OCI-LY7 (cell line): ENCODE results near the gene NOS2. TPM values are rescaled to one million over a fixed set of nuclear protein-coding genes. Genes with fewer than 3 reads are reported as not detected.
"Not testable (repeated sequence)": the region's sequence is repeated elsewhere in the genome, so short reads cannot be mapped to it uniquely, and the experiment has no call there.

Experiments
- BruUV-seq: library from RNA; stranded (reverse); fragments of 400-500 nt; replicated peaks from 2 replicates; lab custom pipeline; 2021; lab: Mats Ljungman, UMichigan
- CTCF ChIA-PET: fragments of 300-600 bp; sonication (Branson Sonifier 250); formaldehyde crosslinking; loops from one replicate; lab custom pipeline; 2022; ENCODE audit warnings: antibody characterized with exemption; ENCODE audit not compliant: unreplicated experiment; lab: Charles Lee
- POLR2A ChIA-PET: fragments of 300-600 bp; sonication (Branson Sonifier 250); formaldehyde crosslinking; loops from one replicate; lab custom pipeline; 2022; ENCODE audit warnings: antibody characterized with exemption; lab: Charles Lee
- DNase-seq: peaks from one replicate; pipeline ENCODE4 v3.0.0-alpha.2; 2015; ENCODE audit warnings: low spot score
- H2AFZ ChIP-seq: fragments of 200-600 bp; sonication (generic), shearing (Covaris generic); 2 replicates; pipeline ENCODE4 v1.6.1; 2014; ENCODE audit warnings: mild to moderate bottlenecking, antibody characterized with exemption, low read length, moderate library complexity
- H3K27ac ChIP-seq: fragments of 200-600 bp; sonication (generic); 2 replicates; pipeline ENCODE4 v1.5.1; 2014; ENCODE audit warnings: mixed run types, low read depth, mild to moderate bottlenecking, moderate library complexity, low read length, inconsistent platforms; ENCODE audit not compliant: poor library complexity, severe bottlenecking
- H3K36me3 ChIP-seq: fragments of 200-600 bp; sonication (generic); 2 replicates; pipeline ENCODE4 v1.6.1; 2014; ENCODE audit warnings: mild to moderate bottlenecking, antibody characterized with exemption, low read length, moderate library complexity, mixed read lengths; ENCODE audit not compliant: insufficient read depth
- H3K4me1 ChIP-seq: fragments of 200-600 bp; sonication (generic); 2 replicates; pipeline ENCODE4 v1.5.1; 2014; ENCODE audit warnings: mild to moderate bottlenecking, low read length; ENCODE audit not compliant: insufficient read depth, poor library complexity, severe bottlenecking
- H3K4me2 ChIP-seq: fragments of 200-600 bp; sonication (generic); 2 replicates; pipeline ENCODE4 v1.6.1; 2014; ENCODE audit warnings: mild to moderate bottlenecking, low read length
- H3K4me3 ChIP-seq: fragments of 200-600 bp; sonication (generic); 2 replicates; pipeline ENCODE4 v1.5.1; 2014; ENCODE audit warnings: mild to moderate bottlenecking, low read depth, low read length; ENCODE audit not compliant: poor library complexity, severe bottlenecking
- H3K79me2 ChIP-seq: fragments of 200-600 bp; sonication (generic); 2 replicates; pipeline ENCODE4 v1.6.1; 2016; ENCODE audit warnings: low read depth, mild to moderate bottlenecking, low read length, moderate library complexity, mixed read lengths; ENCODE audit not compliant: insufficient read depth
- H3K9me2 ChIP-seq: fragments of 200-600 bp; sonication (generic); 2 replicates; pipeline ENCODE4 v1.6.1; 2016; ENCODE audit warnings: mild to moderate bottlenecking, low read length, mixed read lengths; ENCODE audit not compliant: insufficient read depth
- H3K9me3 ChIP-seq: fragments of 200-600 bp; sonication (generic); 2 replicates; pipeline ENCODE4 v1.6.1; 2014; ENCODE audit warnings: mild to moderate bottlenecking, mixed run types, low read length, mixed read lengths
- H4K20me1 ChIP-seq: fragments of 200-600 bp; sonication (generic); 2 replicates; pipeline ENCODE4 v1.6.1; 2014; ENCODE audit warnings: mild to moderate bottlenecking, antibody characterized with exemption, low read length, moderate library complexity, mixed read lengths; ENCODE audit not compliant: insufficient read depth
- CTCF ChIP-seq: fragments of 200-600 bp; sonication (generic); conservative IDR thresholded peaks from 2 replicates; pipeline ENCODE4 v1.5.1; 2014; ENCODE audit warnings: mild to moderate bottlenecking, antibody characterized with exemption, low read length, moderate library complexity, mixed read lengths
- EZH2phosphoT487 ChIP-seq: fragments of 200-600 bp; sonication (generic); IDR thresholded peaks from 2 replicates; pipeline ENCODE4 v1.6.1; 2018; ENCODE audit warnings: low read depth, borderline replicate concordance, mild to moderate bottlenecking, mixed run types, antibody characterized with exemption, low read length, moderate library complexity, mixed read lengths
- intact Hi-C: fragments of 100-400 bp; cut with micrococcal nuclease; formaldehyde crosslinking; loops from one replicate; pipeline ENCODE4 v1.10.0; 2022; ENCODE audit not compliant: unreplicated experiment
- total RNA-seq, 2 experiments: library from RNA; depleted of rRNA in 1 of 2; stranded (reverse); fragments of >200 nt in 1 of 2; shearing (Covaris generic) in 1 of 2; gene quantifications; 2 replicates each; pipeline ENCODE4 v1.2.3, GENCODE V29; 2014 to 2022

NOS2 gene
- total RNA-seq, 2 experiments from 2014 or later: not detected

GRCh38 chr17:27755706-27756466 lies 44.4 kb downstream of the NOS2 start:
- intact Hi-C loops: loop anchor here (1.0 kb wide), 1 partner anchor 102 kb away; no protein-coding TSS in a partner anchor
- TF ChIP-seq EZH2phosphoT487 (no peak), CTCF (no peak)
- ChIA-PET POLR2A (no interaction called here), CTCF (no interaction called here)
- no peak overlapping the region for H3K4me3 ChIP-seq
- no peaks in the 10 kb centered on the region for H3K4me1 ChIP-seq
- no peaks in the 10 kb centered on the region for H3K79me2 ChIP-seq
- H3K27ac ChIP-seq: no peak overlapping the region
- no peaks in the 10 kb centered on the region for H4K20me1 ChIP-seq
- no peak overlapping the region for H3K4me2 ChIP-seq
- no peak overlapping the region for H2AFZ ChIP-seq
- H3K9me3 ChIP-seq: no peaks in the 10 kb centered on the region
- no peak for DNase-seq
- no TSS peak for BruUV-seq
- no peaks in the 10 kb centered on the region for H3K9me2 ChIP-seq
- H3K36me3 ChIP-seq: no peaks in the 10 kb centered on the region

GRCh38 chr17:27754549-27754948 lies 45.8 kb downstream of the NOS2 start:
- Histone ChIP-seq H4K20me1 (no peaks in the 10 kb centered on the region), H3K27ac (no peak overlapping the region), H3K9me2 (no peaks in the 10 kb centered on the region), H2AFZ (no peak overlapping the region), H3K9me3 (no peaks in the 10 kb centered on the region), H3K4me3 (no peak overlapping the region), H3K36me3 (no peaks in the 10 kb centered on the region), H3K79me2 (no peaks in the 10 kb centered on the region), H3K4me1 (no peaks in the 10 kb centered on the region), H3K4me2 (no peak overlapping the region)
- intact Hi-C loops: no loop called here
- no peak for DNase-seq
- CTCF ChIA-PET: no interaction called here
- no peak for TF ChIP-seq CTCF
- TF ChIP-seq EZH2phosphoT487: no peak
- no TSS peak for BruUV-seq
- POLR2A ChIA-PET: no interaction called here

GRCh38 chr17:27753726-27754125 lies 46.6 kb downstream of the NOS2 start:
- H3K9me2 ChIP-seq, H4K20me1 ChIP-seq, H2AFZ ChIP-seq, H3K4me2 ChIP-seq, H3K9me3 ChIP-seq, H3K79me2 ChIP-seq, intact Hi-C loops, CTCF ChIA-PET, H3K36me3 ChIP-seq, DNase-seq, H3K27ac ChIP-seq, POLR2A ChIA-PET, H3K4me1 ChIP-seq, BruUV-seq, H3K4me3 ChIP-seq: not testable (repeated sequence)
